ENCODE results near the gene VTN.

Gene VTN

GRCh38 chr17:28335959-28336871 lies 33.9 kb downstream of the VTN start:
- H3K9me3 ChIP-seq (ENCODE audit: control insufficient read depth in 5 of 5, low read length in 5 of 5), result no peaks in the 10 kb centered on the region
- peak overlapping the region; percentile 89 to 96 (median 94) for H3K9ac ChIP-seq (ENCODE audit: low read length in 5 of 5)
- H3K4me1 ChIP-seq (ENCODE audit: control insufficient read depth in 5 of 5, insufficient read depth in 5 of 5, low read length in 5 of 5), result peaks cover 18 to 55% (median 37%) of the 10 kb centered on the region in 5 donors
- no peaks in the 10 kb centered on the region for H3K27me3 ChIP-seq (ENCODE audit: control insufficient read depth in 5 of 5, insufficient read depth in 4 of 5, low read length in 5 of 5)
- peak overlapping the region; percentile 90 to 95 (median 94) for H3K4me3 ChIP-seq (ENCODE audit: low read depth in 1 of 5, low read length in 5 of 5)
- peaks cover 0 to 30% (median 29%) of the 10 kb centered on the region in 5 donors for H3K36me3 ChIP-seq (ENCODE audit: control insufficient read depth in 5 of 5, insufficient read depth in 5 of 5, low read length in 5 of 5)
- H3K27ac ChIP-seq (ENCODE audit: low read depth, low read length), result peak overlapping the region; percentile 93

- H3K27me3 ChIP-seq (ENCODE audit: control insufficient read depth in 5 of 5, insufficient read depth in 4 of 5, low read length in 5 of 5), result no peaks in the 10 kb centered on the region
- peaks cover 18 to 55% (median 37%) of the 10 kb centered on the region in 5 donors for H3K4me1 ChIP-seq (ENCODE audit: control insufficient read depth in 5 of 5, insufficient read depth in 5 of 5, low read length in 5 of 5)
These were observed 34.7 kb downstream of the VTN start, which contains the start of the genes IFT20 and TNFAIP1 for GRCh38 chr17:28335201-28335958. Gene IFT20 (minus strand): TSS chr17:28335472. CDS start chr17:28331985, 3,487 bp downstream. Gene TNFAIP1 (plus strand): TSS chr17:28335761. CDS start chr17:28339522, 3,761 bp downstream.

GRCh38 chr17:28334666-28335200 lies 35.4 kb downstream of the VTN start:
- peaks cover 18 to 55% (median 37%) of the 10 kb centered on the region in 5 donors for H3K4me1 ChIP-seq (ENCODE audit: control insufficient read depth in 5 of 5, insufficient read depth in 5 of 5, low read length in 5 of 5)
- H3K27ac ChIP-seq (ENCODE audit: low read depth, low read length), result peak overlapping the region; percentile 93
- peak overlapping the region in 4 of 5 donors; percentile 78 to 90 (median 86) for H3K9ac ChIP-seq (ENCODE audit: low read length in 5 of 5)
- no peaks in the 10 kb centered on the region for H3K9me3 ChIP-seq (ENCODE audit: control insufficient read depth in 5 of 5, low read length in 5 of 5)
- no peaks in the 10 kb centered on the region for H3K27me3 ChIP-seq (ENCODE audit: control insufficient read depth in 5 of 5, insufficient read depth in 4 of 5, low read length in 5 of 5)
- peak overlapping the region; percentile 91 to 95 (median 93) for H3K4me3 ChIP-seq (ENCODE audit: low read depth in 1 of 5, low read length in 5 of 5)
- H3K36me3 ChIP-seq (ENCODE audit: control insufficient read depth in 5 of 5, insufficient read depth in 5 of 5, low read length in 5 of 5), result peaks cover 0 to 28% (median 25%) of the 10 kb centered on the region in 5 donors

More at GRCh38 chr17:28335201-28335958, 34.7 kb downstream of the VTN start, which contains the start of the genes IFT20 and TNFAIP1:
- Histone ChIP-seq H3K9me3 (ENCODE audit: control insufficient read depth in 5 of 5, low read length in 5 of 5) (no peaks in the 10 kb centered on the region), H3K27ac (ENCODE audit: low read depth, low read length) (peak within 1 kb of the TSS; percentile 93), H3K36me3 (ENCODE audit: control insufficient read depth in 5 of 5, insufficient read depth in 5 of 5, low read length in 5 of 5) (peaks cover 0 to 30% (median 30%) of the 10 kb centered on the region in 5 donors), H3K4me3 (ENCODE audit: low read depth in 1 of 5, low read length in 5 of 5) (peak within 1 kb of the TSS; percentile 91 to 95 (median 94)), H3K9ac (ENCODE audit: low read length in 5 of 5) (peak within 1 kb of the TSS; percentile 89 to 96 (median 94))

GRCh38 chr17:28334171-28334570 lies 35.9 kb downstream of the VTN start:
- no peaks in the 10 kb centered on the region for H3K9me3 ChIP-seq (ENCODE audit: control insufficient read depth in 5 of 5, low read length in 5 of 5)
- H3K9ac ChIP-seq (ENCODE audit: low read length in 5 of 5), result peak overlapping the region in 3 of 5 donors; percentile 78 to 90 (median 83)
- no peak overlapping the region for H3K27ac ChIP-seq (ENCODE audit: low read depth, low read length)
- H3K4me1 ChIP-seq (ENCODE audit: control insufficient read depth in 5 of 5, insufficient read depth in 5 of 5, low read length in 5 of 5), result peaks cover 18 to 52% (median 37%) of the 10 kb centered on the region in 5 donors
- no peaks in the 10 kb centered on the region for H3K27me3 ChIP-seq (ENCODE audit: control insufficient read depth in 5 of 5, insufficient read depth in 4 of 5, low read length in 5 of 5)
- H3K4me3 ChIP-seq (ENCODE audit: low read depth in 1 of 5, low read length in 5 of 5), result peak overlapping the region; percentile 91 to 95 (median 93)
- H3K36me3 ChIP-seq (ENCODE audit: control insufficient read depth in 5 of 5, insufficient read depth in 5 of 5, low read length in 5 of 5), result peaks cover 2 to 27% (median 25%) of the 10 kb centered on the region in 5 donors

GRCh38 chr17:28333083-28333746 lies 36.9 kb downstream of the VTN start:
- no peak overlapping the region for H3K4me3 ChIP-seq (ENCODE audit: low read depth in 1 of 5, low read length in 5 of 5)
- H3K27ac ChIP-seq (ENCODE audit: low read depth, low read length), result no peak overlapping the region
- H3K9ac ChIP-seq (ENCODE audit: low read length in 5 of 5), result no peak overlapping the region
- peaks cover 15 to 49% (median 37%) of the 10 kb centered on the region in 5 donors for H3K4me1 ChIP-seq (ENCODE audit: control insufficient read depth in 5 of 5, insufficient read depth in 5 of 5, low read length in 5 of 5)
- no peaks in the 10 kb centered on the region for H3K9me3 ChIP-seq (ENCODE audit: control insufficient read depth in 5 of 5, low read length in 5 of 5)
- no peaks in the 10 kb centered on the region for H3K27me3 ChIP-seq (ENCODE audit: control insufficient read depth in 5 of 5, insufficient read depth in 4 of 5, low read length in 5 of 5)
- peaks cover 9 to 37% (median 33%) of the 10 kb centered on the region in 5 donors for H3K36me3 ChIP-seq (ENCODE audit: control insufficient read depth in 5 of 5, insufficient read depth in 5 of 5, low read length in 5 of 5)

- peaks cover 18 to 50% (median 39%) of the 10 kb centered on the region in 5 donors for H3K36me3 ChIP-seq (ENCODE audit: control insufficient read depth in 5 of 5, insufficient read depth in 5 of 5, low read length in 5 of 5)
- H3K9me3 ChIP-seq (ENCODE audit: control insufficient read depth in 5 of 5, low read length in 5 of 5), result no peaks in the 10 kb centered on the region
- no peak overlapping the region for H3K9ac ChIP-seq (ENCODE audit: low read length in 5 of 5)
- H3K4me3 ChIP-seq (ENCODE audit: low read depth in 1 of 5, low read length in 5 of 5), result no peak overlapping the region
- peaks cover 14 to 37% (median 29%) of the 10 kb centered on the region in 5 donors for H3K4me1 ChIP-seq (ENCODE audit: control insufficient read depth in 5 of 5, insufficient read depth in 5 of 5, low read length in 5 of 5)
- no peaks in the 10 kb centered on the region for H3K27me3 ChIP-seq (ENCODE audit: control insufficient read depth in 5 of 5, insufficient read depth in 4 of 5, low read length in 5 of 5)
- H3K27ac ChIP-seq (ENCODE audit: low read depth, low read length), result no peak overlapping the region
These were observed 38.2 kb downstream of the VTN start for GRCh38 chr17:28331891-28332420.

- Histone ChIP-seq H3K27me3 (ENCODE audit: control insufficient read depth in 5 of 5, insufficient read depth in 4 of 5, low read length in 5 of 5) (no peaks in the 10 kb centered on the region), H3K27ac (ENCODE audit: low read depth, low read length) (no peak overlapping the region), H3K4me1 (ENCODE audit: control insufficient read depth in 5 of 5, insufficient read depth in 5 of 5, low read length in 5 of 5) (peaks cover 8 to 24% (median 18%) of the 10 kb centered on the region in 5 donors), H3K9me3 (ENCODE audit: control insufficient read depth in 5 of 5, low read length in 5 of 5) (no peaks in the 10 kb centered on the region), H3K4me3 (ENCODE audit: low read depth in 1 of 5, low read length in 5 of 5) (no peak overlapping the region), H3K36me3 (ENCODE audit: control insufficient read depth in 5 of 5, insufficient read depth in 5 of 5, low read length in 5 of 5) (peaks cover 18 to 51% (median 41%) of the 10 kb centered on the region in 5 donors), H3K9ac (ENCODE audit: low read length in 5 of 5) (no peak overlapping the region)
These were observed 39.4 kb downstream of the VTN start for GRCh38 chr17:28330671-28331070.

GRCh38 chr17:28328325-28328724 lies 41.8 kb downstream of the VTN start:
- H3K4me1 ChIP-seq (ENCODE audit: control insufficient read depth in 5 of 5, insufficient read depth in 5 of 5, low read length in 5 of 5), result peaks cover 0 to 4% (median 0%) of the 10 kb centered on the region in 5 donors
- H3K27ac ChIP-seq (ENCODE audit: low read depth, low read length), result no peak overlapping the region
- H3K4me3 ChIP-seq (ENCODE audit: low read depth in 1 of 5, low read length in 5 of 5), result no peak overlapping the region
- H3K36me3 ChIP-seq (ENCODE audit: control insufficient read depth in 5 of 5, insufficient read depth in 5 of 5, low read length in 5 of 5), result peaks cover 18 to 51% (median 41%) of the 10 kb centered on the region in 5 donors
- no peak overlapping the region for H3K9ac ChIP-seq (ENCODE audit: low read length in 5 of 5)
- H3K27me3 ChIP-seq (ENCODE audit: control insufficient read depth in 5 of 5, insufficient read depth in 4 of 5, low read length in 5 of 5), result no peaks in the 10 kb centered on the region
- H3K9me3 ChIP-seq (ENCODE audit: control insufficient read depth in 5 of 5, low read length in 5 of 5), result no peaks in the 10 kb centered on the region

- Histone ChIP-seq H3K9ac (ENCODE audit: low read length in 5 of 5) (no peak overlapping the region), H3K27ac (ENCODE audit: low read depth, low read length) (no peak overlapping the region), H3K4me1 (ENCODE audit: control insufficient read depth in 5 of 5, insufficient read depth in 5 of 5, low read length in 5 of 5) (no peaks in the 10 kb centered on the region), H3K27me3 (ENCODE audit: control insufficient read depth in 5 of 5, insufficient read depth in 4 of 5, low read length in 5 of 5) (no peaks in the 10 kb centered on the region), H3K4me3 (ENCODE audit: low read depth in 1 of 5, low read length in 5 of 5) (no peak overlapping the region), H3K9me3 (ENCODE audit: control insufficient read depth in 5 of 5, low read length in 5 of 5) (no peaks in the 10 kb centered on the region), H3K36me3 (ENCODE audit: control insufficient read depth in 5 of 5, insufficient read depth in 5 of 5, low read length in 5 of 5) (peaks cover 18 to 51% (median 41%) of the 10 kb centered on the region in 5 donors)
These were observed 42.4 kb downstream of the VTN start for GRCh38 chr17:28327709-28328108.

Measured in subcutaneous abdominal adipose tissue (tissue), 5 donors.